Left lung (tissue), 10 donors: Measurements from ENCODE around the gene BICDL1. TPM values are rescaled to one million over a fixed set of nuclear protein-coding genes. Genes with fewer than 3 reads are reported as not detected.

ENCODE experiments used
- ATAC-seq: fragments of 200-7000 bp; cut with Tn5 transposase; one replicate; pipeline ENCODE4 v1.9.1; 2020; ENCODE audit warnings: moderate library complexity
- DNase-seq, 4 donors: peaks; one replicate each; pipeline ENCODE4 v3.0.0-alpha.2; 2013 to 2020
- H3K27ac ChIP-seq, 2 donors: fragments of 200-600 bp; sonication (generic) in 1 of 2; one replicate each; pipeline versions ENCODE4 v1.5.0 to v1.8.0; 2020 to 2021
- H3K27me3 ChIP-seq, 2 donors: fragments of 200-600 bp; sonication (generic) in 1 of 2; one replicate each; pipeline versions ENCODE4 v1.5.0 to v1.8.0; 2020 to 2021
- H3K36me3 ChIP-seq, 2 donors: fragments of 200-600 bp; sonication (generic) in 1 of 2; one replicate each; pipeline versions ENCODE4 v1.5.0 to v1.8.0; 2020 to 2021
- H3K4me1 ChIP-seq, 2 donors: fragments of 200-600 bp; one replicate each; pipeline ENCODE4 v1.8.0; 2021
- H3K4me3 ChIP-seq, 2 donors: fragments of 200-600 bp; sonication (generic) in 1 of 2; one replicate each; pipeline versions ENCODE4 v1.5.0 to v1.8.0; 2020 to 2021; ENCODE audit warnings: mild to moderate bottlenecking in 1 of 2
- H3K9me3 ChIP-seq, 2 donors: fragments of 200-600 bp; sonication (generic) in 1 of 2; one replicate each; pipeline versions ENCODE4 v1.5.0 to v1.8.0; 2020 to 2021
- intact Hi-C, 2 donors: fragments of 100-400 bp; cut with DNase I; formaldehyde crosslinking; loops; one replicate each; pipeline versions ENCODE4 v1.11.2 to v1.14.2; 2022
- polyA plus RNA-seq, 6 donors: library from polyadenylated mRNA; unstranded; fragments of 120-200 nt; gene quantifications; one replicate each; pipeline ENCODE4 v1.2.1, GENCODE V29; 2013; ENCODE audit not compliant: insufficient read length in 6 of 6
- total RNA-seq, 2 donors: library from RNA; stranded (reverse); fragmentation: NEBNext Ultra II Directional; extraction: Animal tissue kit (Norgen Biotek cat#: 25700); gene quantifications; one replicate each; pipeline ENCODE4 v1.2.1, GENCODE V29; 2021
- TF ChIP-seq, protein P1 (sequence below), 2 donors: fragments of 200-600 bp; sonication (generic) in 1 of 2; IDR thresholded peaks; one replicate each; pipeline versions ENCODE4 v1.5.0 to v1.8.0; 2021; ENCODE audit warnings: antibody characterized with exemption in 2 of 2
- donor health status: DM: no; HTN: yes; CAD: no.
- donor health status: DM: no; HTN: no; CAD: no.

The BICDL1 gene
- total and polyA plus RNA-seq, 8 donors: 1.8 to 12.0 (median 3.3) TPM

DNA sequence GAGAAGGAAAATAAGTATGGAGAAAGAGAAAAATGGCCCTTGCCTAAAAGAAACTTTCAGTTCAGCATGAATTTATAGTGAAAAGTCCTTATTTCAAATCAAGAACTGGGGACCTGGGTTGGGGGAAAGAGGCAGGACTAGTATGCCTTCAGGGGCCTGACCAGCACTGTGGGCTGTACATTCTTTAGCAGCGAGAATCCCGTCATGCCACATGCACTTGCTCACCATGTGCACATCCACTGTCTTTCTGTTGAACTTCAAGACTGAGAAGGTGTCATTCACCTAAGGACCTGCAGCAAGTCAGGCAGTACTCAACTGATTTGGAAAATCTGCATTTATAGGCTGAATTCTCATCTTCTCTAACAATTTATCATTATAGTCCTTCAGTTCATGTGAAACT, 77.3 kb downstream of the BICDL1 start:
- Histone ChIP-seq H3K9me3 (no peaks in the 10 kb centered on the region), H3K27ac (no peak overlapping the region), H3K4me3 (no peak overlapping the region), H3K36me3 (no peaks in the 10 kb centered on the region), H3K4me1 (no peaks in the 10 kb centered on the region), H3K27me3 (no peaks in the 10 kb centered on the region)
- DNase-seq (no peak), ATAC-seq (no peak)
- TF ChIP-seq, protein P1, sequence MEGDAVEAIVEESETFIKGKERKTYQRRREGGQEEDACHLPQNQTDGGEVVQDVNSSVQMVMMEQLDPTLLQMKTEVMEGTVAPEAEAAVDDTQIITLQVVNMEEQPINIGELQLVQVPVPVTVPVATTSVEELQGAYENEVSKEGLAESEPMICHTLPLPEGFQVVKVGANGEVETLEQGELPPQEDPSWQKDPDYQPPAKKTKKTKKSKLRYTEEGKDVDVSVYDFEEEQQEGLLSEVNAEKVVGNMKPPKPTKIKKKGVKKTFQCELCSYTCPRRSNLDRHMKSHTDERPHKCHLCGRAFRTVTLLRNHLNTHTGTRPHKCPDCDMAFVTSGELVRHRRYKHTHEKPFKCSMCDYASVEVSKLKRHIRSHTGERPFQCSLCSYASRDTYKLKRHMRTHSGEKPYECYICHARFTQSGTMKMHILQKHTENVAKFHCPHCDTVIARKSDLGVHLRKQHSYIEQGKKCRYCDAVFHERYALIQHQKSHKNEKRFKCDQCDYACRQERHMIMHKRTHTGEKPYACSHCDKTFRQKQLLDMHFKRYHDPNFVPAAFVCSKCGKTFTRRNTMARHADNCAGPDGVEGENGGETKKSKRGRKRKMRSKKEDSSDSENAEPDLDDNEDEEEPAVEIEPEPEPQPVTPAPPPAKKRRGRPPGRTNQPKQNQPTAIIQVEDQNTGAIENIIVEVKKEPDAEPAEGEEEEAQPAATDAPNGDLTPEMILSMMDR (IDR thresholded peaks at IDR 0.05): no peak
- intact Hi-C loops: no loop called here

DNA sequence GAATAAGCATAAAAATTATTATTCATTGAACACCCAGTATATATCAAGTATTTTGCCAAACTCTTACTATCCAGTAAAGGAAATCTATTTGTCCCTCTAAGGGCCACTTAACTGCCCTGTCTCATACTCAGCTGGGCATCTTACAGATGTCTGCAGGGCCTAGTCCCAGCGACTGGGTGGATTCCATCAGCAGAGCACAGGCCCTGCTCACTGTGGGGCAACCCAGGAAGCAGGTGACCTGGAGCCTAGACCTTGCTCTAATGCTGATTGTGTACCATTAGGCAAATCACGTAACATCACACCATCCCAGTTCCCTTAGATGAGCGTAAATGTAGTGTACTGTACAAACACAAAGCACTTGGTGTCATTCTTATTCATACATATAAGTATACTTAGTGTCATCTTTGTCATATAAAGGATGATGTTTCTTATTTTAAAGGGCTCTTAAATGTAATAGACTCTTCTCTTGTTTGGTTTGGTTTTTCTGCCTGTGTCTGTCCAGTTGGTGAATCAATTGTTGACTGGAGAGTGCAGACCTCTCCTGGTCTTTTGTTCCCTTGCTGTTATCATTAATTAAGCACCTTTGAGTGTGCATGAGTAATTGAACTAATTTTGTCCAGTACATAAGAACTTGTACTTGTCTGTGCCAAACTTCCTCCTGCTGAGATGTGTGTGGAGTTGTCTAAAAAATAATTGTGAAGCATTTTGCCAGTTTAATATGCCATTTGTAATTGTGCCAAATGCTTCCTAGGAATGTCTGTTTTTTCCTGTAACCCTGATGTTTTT, 78.2 kb downstream of the BICDL1 start:
- no peaks in the 10 kb centered on the region for H3K4me1 ChIP-seq
- ATAC-seq (peak; percentile 55), DNase-seq (no peak)
- no peaks in the 10 kb centered on the region for H3K9me3 ChIP-seq
- H3K27me3 ChIP-seq: no peaks in the 10 kb centered on the region
- TF ChIP-seq, protein P1 (IDR thresholded peaks at IDR 0.05): no peak
- intact Hi-C loops: no loop called here
- no peak overlapping the region for H3K27ac ChIP-seq
- no peak overlapping the region for H3K4me3 ChIP-seq
- H3K36me3 ChIP-seq: no peaks in the 10 kb centered on the region

DNA sequence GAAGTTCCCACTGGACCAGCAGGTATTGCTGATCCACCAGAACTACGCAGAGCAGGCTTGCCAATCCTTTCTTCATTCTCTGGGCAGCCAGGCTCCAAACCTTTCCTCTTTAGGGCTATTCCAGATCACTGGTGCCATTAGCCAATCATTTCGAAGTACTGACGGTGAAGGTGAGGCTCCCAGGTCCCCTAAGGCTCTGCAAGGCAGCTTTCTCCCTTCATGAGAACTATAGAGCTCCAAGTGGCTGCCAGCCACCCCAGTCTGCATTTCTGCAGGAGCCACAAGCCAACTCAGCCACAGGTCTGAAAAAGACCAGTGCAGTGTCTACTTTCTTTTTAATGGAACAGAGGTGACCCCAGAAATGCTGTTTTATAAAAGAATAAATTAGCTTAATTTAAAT, 78.9 kb downstream of the BICDL1 start:
- ATAC-seq (no peak), DNase-seq (no peak)
- Histone ChIP-seq H3K27me3 (no peaks in the 10 kb centered on the region), H3K4me3 (no peak overlapping the region), H3K4me1 (no peaks in the 10 kb centered on the region), H3K36me3 (no peaks in the 10 kb centered on the region), H3K27ac (no peak overlapping the region), H3K9me3 (no peaks in the 10 kb centered on the region)
- intact Hi-C loops: no loop called here
- TF ChIP-seq, protein P1 (IDR thresholded peaks at IDR 0.05): no peak

DNA sequence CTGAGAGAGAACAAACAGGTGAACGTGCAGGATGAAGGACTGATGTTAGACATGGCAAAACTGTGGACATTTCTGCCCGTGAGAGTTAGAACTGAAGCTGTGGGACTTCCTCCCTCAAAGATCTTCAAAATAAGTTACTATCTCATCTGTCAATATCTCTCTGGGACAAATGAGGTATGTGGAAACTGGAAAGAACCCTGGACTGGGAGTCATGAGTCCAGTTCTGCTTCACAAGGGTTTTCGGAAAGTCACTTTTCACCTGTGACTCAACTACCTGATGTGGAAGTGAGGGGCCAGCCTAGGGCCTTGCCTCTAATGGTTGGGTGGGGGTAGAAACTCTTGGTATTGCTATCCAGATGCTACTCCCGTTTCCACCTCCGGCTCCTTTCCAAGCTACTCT, 80.2 kb downstream of the BICDL1 start:
- Histone ChIP-seq H3K36me3 (no peaks in the 10 kb centered on the region), H3K27me3 (no peaks in the 10 kb centered on the region), H3K4me1 (no peaks in the 10 kb centered on the region), H3K4me3 (no peak overlapping the region), H3K27ac (no peak overlapping the region), H3K9me3 (no peaks in the 10 kb centered on the region)
- DNase-seq (no peak), ATAC-seq (no peak)
- intact Hi-C loops: no loop called here
- TF ChIP-seq, protein P1 (IDR thresholded peaks at IDR 0.05): no peak

DNA sequence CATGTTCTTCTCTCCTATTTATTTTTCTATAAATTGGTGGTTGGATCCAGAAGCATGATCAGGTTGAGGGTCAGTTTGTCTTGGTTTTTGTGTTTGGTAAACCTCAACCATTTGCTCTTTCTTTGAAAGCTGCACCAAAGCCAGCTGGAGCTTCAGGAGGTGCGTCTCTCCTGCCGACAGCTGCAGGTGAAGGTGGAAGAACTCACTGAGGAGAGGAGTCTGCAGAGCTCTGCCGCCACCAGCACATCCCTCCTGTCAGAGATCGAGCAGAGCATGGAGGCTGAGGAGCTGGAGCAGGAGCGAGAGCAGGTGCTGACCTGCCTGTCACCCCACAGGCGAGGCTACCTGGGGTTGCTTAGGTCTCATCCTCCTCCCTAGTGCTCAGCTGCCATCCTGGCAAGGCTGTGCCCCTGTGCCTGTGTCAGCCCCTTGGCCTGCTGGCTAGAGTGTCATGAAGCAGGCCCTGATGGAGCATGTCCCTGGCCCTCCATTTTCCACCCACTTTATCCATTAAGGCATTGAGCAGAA, 82.5 kb downstream of the BICDL1 start:
- no peaks in the 10 kb centered on the region for H3K36me3 ChIP-seq
- H3K27me3 ChIP-seq: no peaks in the 10 kb centered on the region
- no peak for ATAC-seq
- no peaks in the 10 kb centered on the region for H3K4me1 ChIP-seq
- no peak overlapping the region for H3K27ac ChIP-seq
- H3K9me3 ChIP-seq: no peaks in the 10 kb centered on the region
- DNase-seq: no peak
- intact Hi-C loops: no loop called here
- TF ChIP-seq, protein P1 (IDR thresholded peaks at IDR 0.05): no peak
- no peak overlapping the region for H3K4me3 ChIP-seq
